Fibroblast of skin of abdomen (primary cell): ENCODE measurements around the gene BFSP1. TPM values are rescaled to one million over a fixed set of nuclear protein-coding genes. Genes with fewer than 3 reads are reported as not detected.

Experiments
- DNase-seq: peaks from one replicate; pipeline ENCODE4 v3.0.0-alpha.2; 2013
- polyA plus RNA-seq, 2 experiments: library from polyadenylated mRNA; unstranded; fragments of 120-200 nt; gene quantifications; one replicate each; pipeline ENCODE4 v1.2.1, GENCODE V29; 2013; ENCODE audit not compliant: insufficient read length in 2 of 2

BFSP1 gene
- 1.3 TPM for polyA plus RNA-seq (2013, experiment 1 of 2; ENCODE audit: insufficient read length)
- polyA plus RNA-seq (2013, experiment 2 of 2; ENCODE audit: insufficient read length), result 1.5 TPM

- peak; percentile 61 for DNase-seq
Observed at GRCh38 chr20:17530716-17531664, at the start of gene BFSP1. BFSP1 (minus strand) TSS chr20:17531379; CDS start chr20:17531329, 50 bp downstream.

DNA sequence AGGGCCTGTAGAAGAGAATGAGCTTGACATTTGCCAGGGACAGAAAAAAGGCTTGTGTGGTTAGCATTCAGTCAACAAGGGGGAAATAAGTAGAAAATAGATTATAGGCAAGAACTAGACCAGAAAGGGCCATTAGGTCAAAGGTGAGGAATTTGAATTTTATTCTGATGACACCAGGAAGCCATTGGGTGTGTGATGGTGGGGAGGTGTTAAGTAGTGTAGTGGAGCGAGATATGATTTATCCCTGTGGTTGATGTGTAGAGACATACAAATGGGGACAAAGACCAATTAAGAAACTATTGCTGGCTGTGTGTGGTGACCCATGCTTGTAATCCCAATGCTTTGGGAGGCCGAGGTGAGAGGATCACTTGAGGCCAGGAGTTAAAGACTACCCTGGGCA is 49.7 kb upstream of the BFSP1 start:
- DNase-seq, result no peak

- DNase-seq, result no peak
Observed at GRCh38 chr20:17579369-17580039, 48.3 kb upstream of the BFSP1 start.

DNA sequence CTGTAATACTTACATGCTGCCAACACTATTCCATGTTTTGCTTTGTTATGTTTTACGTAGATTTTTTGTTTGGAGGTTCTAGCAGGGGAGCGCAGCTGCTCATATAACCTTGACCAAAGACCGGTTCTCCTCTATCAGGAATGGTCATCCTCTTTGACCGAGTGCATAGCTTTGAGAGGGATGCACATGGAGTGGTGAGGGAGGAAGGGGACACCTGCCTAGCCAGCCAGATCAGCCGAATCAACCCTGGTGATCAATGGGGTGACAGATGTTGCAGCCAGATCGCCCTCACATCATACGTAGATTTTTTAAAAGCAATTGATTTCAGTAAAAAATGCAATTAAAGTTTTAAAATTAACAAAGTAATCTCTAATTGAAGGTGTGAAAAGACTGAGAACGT is 45.0 kb upstream of the BFSP1 start:
- no peak for DNase-seq

GRCh38 chr20:17573463-17573862 is 42.3 kb upstream of the BFSP1 start:
- no peak for DNase-seq

- no peak for DNase-seq
Observed at GRCh38 chr20:17572034-17572638, 41.0 kb upstream of the BFSP1 start.

DNA sequence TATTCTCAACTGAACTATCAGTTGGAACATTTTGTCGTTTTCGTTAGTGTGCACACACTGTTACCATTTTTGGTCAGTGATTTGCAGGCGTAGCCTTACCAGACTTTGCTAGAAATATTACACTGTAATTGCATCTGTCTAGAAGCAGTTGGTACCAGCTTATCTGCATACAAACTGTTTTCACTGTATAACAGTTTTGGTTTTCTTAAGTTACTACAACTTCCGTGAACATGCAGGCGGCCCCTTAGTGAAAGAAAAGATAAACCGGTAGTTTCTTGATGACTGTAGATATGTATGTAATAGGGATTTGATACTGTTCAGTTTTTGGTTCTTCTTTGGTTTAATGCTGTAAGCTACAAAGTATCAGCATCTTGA is 40.0 kb upstream of the BFSP1 start:
- DNase-seq, result no peak

- peak; percentile 33 for DNase-seq
Observed at GRCh38 chr20:17570347-17571152, 39.4 kb upstream of the BFSP1 start.

GRCh38 chr20:17569616-17570346 is 38.6 kb upstream of the BFSP1 start, which contains the start of gene DSTN:
DSTN (plus strand) TSS chr20:17570075; CDS start chr20:17570209, 134 bp downstream.
- DNase-seq, result peak; percentile 98

DNA sequence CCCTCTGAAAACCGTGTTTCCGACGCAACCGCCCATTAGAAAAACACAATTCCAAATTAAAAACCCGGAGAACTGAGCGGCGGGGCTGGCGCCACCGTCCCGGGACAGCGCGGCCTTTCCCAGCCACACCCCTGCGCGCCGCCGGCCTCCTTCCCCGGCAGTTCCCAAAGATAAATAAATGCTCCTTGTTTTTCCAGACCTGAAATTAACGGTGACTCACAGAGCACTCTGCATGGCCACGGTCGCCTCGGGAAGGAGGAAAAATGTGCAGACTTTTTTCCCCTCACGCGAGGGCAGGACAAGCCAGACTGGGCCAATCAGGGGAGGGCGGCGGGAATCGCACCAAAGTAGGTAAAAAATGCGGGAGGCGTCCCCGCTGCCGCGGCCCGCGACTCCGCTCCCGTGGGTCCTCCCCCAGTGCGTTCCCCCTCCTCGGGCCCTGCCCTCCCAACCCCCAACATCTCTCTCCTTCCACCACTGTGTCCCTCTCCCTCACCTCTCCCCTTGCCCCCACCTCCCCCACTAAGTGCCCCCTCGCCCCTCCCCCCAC is 37.9 kb upstream of the BFSP1 start:
- peak; percentile 99 for DNase-seq

DNA sequence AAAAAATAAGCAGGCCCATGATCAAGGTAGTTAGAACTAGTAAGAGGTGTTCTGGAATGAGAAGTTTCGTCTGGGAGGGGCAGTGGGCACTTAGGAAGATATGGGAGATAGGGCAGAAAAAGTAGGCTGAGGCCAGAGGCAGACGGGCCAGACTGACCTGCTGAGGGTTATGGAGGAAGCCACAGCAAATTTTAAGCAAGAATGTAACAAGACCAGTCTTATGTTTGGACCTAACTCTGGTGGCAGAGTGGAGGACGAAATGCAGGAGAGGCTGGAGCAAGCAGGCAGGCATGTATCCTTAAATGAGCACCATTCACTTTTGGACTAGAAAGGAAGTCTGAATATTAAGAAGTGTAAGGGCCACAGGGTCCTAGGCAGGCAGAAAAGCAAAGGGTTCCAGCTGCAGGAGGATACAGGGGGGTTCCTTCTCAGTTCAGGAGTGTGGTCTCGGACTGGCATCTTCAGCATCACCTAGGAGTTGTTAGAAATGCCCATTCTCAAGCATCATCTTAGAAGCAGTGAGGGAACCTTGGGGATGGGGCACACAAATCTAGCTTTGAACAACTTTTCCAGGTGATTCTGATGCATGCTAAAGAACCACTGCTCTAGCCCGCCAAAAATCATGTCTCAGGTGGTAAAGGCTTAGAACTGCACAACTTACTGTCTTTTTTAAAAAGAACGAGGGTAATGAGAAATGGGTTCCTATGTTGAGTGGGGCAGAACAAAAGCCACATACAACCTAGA is 37.0 kb upstream of the BFSP1 start:
- DNase-seq, result no peak

DNA sequence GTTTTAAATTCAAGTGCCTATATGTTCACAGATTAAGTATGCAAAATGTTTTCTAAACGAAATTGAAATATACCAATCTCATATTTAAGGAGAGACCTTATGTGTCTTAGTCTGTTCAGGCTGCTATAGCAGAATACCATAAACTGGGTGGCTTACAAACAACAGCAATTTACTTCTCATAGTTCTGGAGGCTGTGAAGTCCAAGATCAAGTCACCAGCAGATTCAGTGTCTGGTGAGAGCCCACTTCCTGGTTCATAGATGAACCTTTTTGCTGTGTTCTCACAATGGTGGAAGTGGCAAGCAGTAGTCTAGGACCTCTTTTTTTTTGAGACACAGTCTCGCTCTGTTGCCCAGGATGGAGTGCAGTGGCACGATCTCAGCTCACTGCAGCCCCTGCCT is 35.2 kb upstream of the BFSP1 start:
- no peak for DNase-seq

DNA sequence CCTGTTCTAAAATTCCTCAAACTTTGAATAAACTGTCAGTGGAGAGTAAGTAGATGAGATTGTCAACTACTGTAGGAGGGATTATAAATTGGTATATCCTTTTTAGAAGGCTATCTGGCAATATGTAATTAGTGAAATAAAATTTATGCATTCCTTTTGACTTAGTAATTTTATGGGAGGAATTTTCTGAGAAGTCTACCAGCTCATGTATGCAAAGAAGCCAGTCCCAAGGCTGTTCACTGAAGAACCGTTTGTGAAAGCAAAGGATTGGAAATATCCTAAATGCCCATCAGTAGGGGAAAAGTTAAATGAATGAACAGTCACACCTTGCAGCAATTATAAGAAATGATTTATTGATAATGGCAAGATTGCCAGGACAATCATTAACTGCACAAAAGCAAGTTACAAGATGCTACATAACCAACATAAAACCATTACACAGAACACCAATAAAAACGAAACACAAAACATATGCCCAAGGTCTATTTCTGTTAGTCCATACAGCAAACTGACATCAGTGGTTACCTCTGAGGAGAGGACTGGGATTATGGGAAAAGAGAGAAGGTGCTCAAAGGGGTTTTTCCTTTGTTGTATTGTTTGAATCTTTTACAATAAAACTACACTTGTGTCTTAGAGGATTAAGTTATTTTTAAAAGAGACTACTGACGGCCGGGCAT is 34.1 kb upstream of the BFSP1 start:
- peak; percentile 65 for DNase-seq

DNA sequence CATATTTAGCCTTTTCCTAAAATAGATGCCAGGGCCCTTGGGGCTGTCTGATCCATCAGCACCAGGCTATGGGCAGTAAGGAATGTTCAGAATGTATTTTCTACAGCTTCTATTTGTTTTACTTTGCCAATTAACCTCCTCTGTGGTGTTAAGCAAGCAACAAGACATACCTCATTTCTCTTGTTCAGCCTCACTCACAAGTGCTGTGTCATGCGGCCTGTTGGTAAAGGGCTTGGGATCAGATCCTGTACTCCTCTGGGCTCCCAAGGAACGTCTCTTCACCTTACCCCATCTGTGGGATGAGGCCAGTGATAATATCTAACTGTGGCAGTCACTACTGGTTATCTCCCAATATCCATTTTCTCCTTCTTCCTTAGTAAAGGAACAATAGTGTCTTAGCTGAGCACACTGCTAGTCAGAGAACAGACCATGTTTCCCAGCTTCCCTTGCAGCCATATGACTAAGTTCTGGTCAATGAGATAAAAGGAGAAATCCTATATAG is 31.7 kb upstream of the BFSP1 start:
- DNase-seq, result peak; percentile 84

- DNase-seq, result no peak
Observed at GRCh38 chr20:17560344-17561074, 29.3 kb upstream of the BFSP1 start.

DNA sequence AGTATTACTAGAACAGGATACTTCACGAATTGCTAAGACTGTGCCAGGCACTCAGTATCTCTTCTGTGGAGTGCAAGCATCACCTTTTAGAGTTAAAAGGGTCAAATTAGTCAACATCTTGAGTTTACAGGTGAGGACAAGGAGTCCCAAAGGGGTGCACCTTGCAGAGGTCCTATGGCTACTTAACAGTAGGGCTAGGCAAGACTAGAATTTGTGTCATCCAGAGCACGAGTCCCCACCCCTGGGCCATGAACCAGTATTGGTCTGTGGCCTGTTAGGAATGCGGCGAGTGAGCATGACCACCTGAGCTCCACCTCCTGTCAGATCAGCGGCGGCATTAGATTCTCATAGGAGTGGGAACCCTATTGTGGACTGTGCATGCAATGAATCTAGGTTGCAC is 28.2 kb upstream of the BFSP1 start:
- DNase-seq, result no peak

GRCh38 chr20:17558941-17559304 is 27.7 kb upstream of the BFSP1 start:
- no peak for DNase-seq

DNA sequence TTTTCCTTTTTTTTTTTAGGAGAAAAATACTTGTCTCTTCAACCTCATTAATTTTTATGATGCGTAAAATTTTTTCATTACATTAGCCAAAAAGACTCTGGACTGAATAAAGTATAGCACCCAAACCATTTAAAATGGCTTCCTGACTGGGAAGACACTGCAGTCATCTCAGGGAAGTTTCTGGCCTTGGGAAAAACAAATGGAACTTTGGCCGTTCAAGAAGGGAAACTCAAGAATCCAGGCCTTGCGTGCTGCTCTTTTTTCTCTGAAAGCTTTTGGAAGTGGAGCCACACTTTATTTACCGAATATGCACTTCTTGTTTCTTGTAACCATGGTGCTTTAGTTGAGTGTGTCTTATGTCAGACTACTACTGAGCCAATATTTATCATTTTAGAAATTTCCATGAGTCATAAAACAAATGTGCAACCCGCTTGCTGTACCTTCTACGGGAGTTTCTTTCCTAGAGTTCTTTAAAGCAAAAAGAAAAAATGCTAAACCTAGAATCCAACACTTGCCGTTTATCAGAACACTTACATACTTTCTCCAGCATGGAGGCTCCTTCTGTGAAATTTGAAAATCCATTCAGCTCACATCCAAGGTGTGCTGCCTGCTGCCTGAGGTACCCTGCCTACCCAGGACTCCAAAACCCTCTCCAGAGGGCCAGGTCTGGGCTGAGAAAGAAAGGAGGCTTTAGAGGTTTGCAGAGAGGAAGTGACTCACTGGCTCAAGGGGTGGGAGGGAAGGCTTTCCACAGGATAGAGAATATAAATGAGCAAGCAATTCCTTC is 27.2 kb upstream of the BFSP1 start:
- DNase-seq, result peak; percentile 80
